Measurements from ENCODE around the gene TUBG2.

Gene TUBG2

GRCh38 chr17:42694524-42694923 is 35.4 kb downstream of the TUBG2 start:
- H3K79me2 ChIP-seq (ENCODE audit: insufficient read depth, low read depth), result no peaks in the 10 kb centered on the region
- H3K9ac ChIP-seq, result no peak overlapping the region
- no peak overlapping the region for H3K27ac ChIP-seq
- no peak for TF ChIP-seq CTCF (conservative IDR thresholded peaks at IDR 0.05; ENCODE audit: low read depth, low read length)
- H2AFZ ChIP-seq (ENCODE audit: low read depth), result no peak overlapping the region
- no peaks in the 10 kb centered on the region for H3K36me3 ChIP-seq (ENCODE audit: insufficient read depth)
- H3K4me2 ChIP-seq, result no peak overlapping the region
- no peak overlapping the region for H3K4me3 ChIP-seq (IDR thresholded peaks at IDR 0.05; ENCODE audit: insufficient read depth, low read depth, low read length)
- no peaks in the 10 kb centered on the region for H3K4me1 ChIP-seq (ENCODE audit: low read depth, poor library complexity, severe bottlenecking)
- no peaks in the 10 kb centered on the region for H3K27me3 ChIP-seq (ENCODE audit: insufficient read depth, low read depth)
- H4K20me1 ChIP-seq (ENCODE audit: insufficient read depth), result no peaks in the 10 kb centered on the region

GRCh38 chr17:42695500-42695899 is 36.4 kb downstream of the TUBG2 start:
- Histone ChIP-seq H3K79me2 (ENCODE audit: insufficient read depth, low read depth) (no peaks in the 10 kb centered on the region), H3K27me3 (ENCODE audit: insufficient read depth, low read depth) (no peaks in the 10 kb centered on the region), H3K4me3 (IDR thresholded peaks at IDR 0.05; ENCODE audit: insufficient read depth, low read depth, low read length) (no peak overlapping the region), H3K36me3 (ENCODE audit: insufficient read depth) (no peaks in the 10 kb centered on the region), H3K9ac (no peak overlapping the region), H3K4me1 (ENCODE audit: low read depth, poor library complexity, severe bottlenecking) (no peaks in the 10 kb centered on the region), H4K20me1 (ENCODE audit: insufficient read depth) (no peaks in the 10 kb centered on the region), H2AFZ (ENCODE audit: low read depth) (no peak overlapping the region), H3K27ac (no peak overlapping the region), H3K4me2 (no peak overlapping the region)
- no peak for TF ChIP-seq CTCF (conservative IDR thresholded peaks at IDR 0.05; ENCODE audit: low read depth, low read length)

- no peak overlapping the region for H3K27ac ChIP-seq
- no peaks in the 10 kb centered on the region for H3K27me3 ChIP-seq (ENCODE audit: insufficient read depth, low read depth)
- H3K9ac ChIP-seq, result no peak overlapping the region
- H3K4me1 ChIP-seq (ENCODE audit: low read depth, poor library complexity, severe bottlenecking), result peaks cover 11% of the 10 kb centered on the region
- no peak overlapping the region for H3K4me2 ChIP-seq
- no peak overlapping the region for H2AFZ ChIP-seq (ENCODE audit: low read depth)
- H3K79me2 ChIP-seq (ENCODE audit: insufficient read depth, low read depth), result no peaks in the 10 kb centered on the region
- H4K20me1 ChIP-seq (ENCODE audit: insufficient read depth), result no peaks in the 10 kb centered on the region
- no peak for TF ChIP-seq CTCF (conservative IDR thresholded peaks at IDR 0.05; ENCODE audit: low read depth, low read length)
- H3K4me3 ChIP-seq (IDR thresholded peaks at IDR 0.05; ENCODE audit: insufficient read depth, low read depth, low read length), result no peak overlapping the region
- H3K36me3 ChIP-seq (ENCODE audit: insufficient read depth), result no peaks in the 10 kb centered on the region
Observed at GRCh38 chr17:42697108-42697811, 38.2 kb downstream of the TUBG2 start.

- Histone ChIP-seq H3K27ac (no peak overlapping the region), H3K9ac (no peak overlapping the region), H3K4me2 (no peak overlapping the region), H2AFZ (ENCODE audit: low read depth) (no peak overlapping the region), H3K4me1 (ENCODE audit: low read depth, poor library complexity, severe bottlenecking) (peaks cover 27% of the 10 kb centered on the region), H3K27me3 (ENCODE audit: insufficient read depth, low read depth) (no peaks in the 10 kb centered on the region), H3K4me3 (IDR thresholded peaks at IDR 0.05; ENCODE audit: insufficient read depth, low read depth, low read length) (no peak overlapping the region), H3K79me2 (ENCODE audit: insufficient read depth, low read depth) (no peaks in the 10 kb centered on the region), H4K20me1 (ENCODE audit: insufficient read depth) (no peaks in the 10 kb centered on the region), H3K36me3 (ENCODE audit: insufficient read depth) (no peaks in the 10 kb centered on the region; the same call in 1 of the 2 replicates)
- no peak for TF ChIP-seq CTCF (conservative IDR thresholded peaks at IDR 0.05; ENCODE audit: low read depth, low read length)
Observed at GRCh38 chr17:42698736-42699414, 39.8 kb downstream of the TUBG2 start.

Data from KMS-11 (cell line).